Forelimb muscle (tissue), 1 donor: ENCODE results near the gene CTNNBL1. TPM values are rescaled to one million over a fixed set of nuclear protein-coding genes. Genes with fewer than 3 reads are reported as not detected.
"Not testable (repeated sequence)": the region's sequence is repeated elsewhere in the genome, so short reads cannot be mapped to it uniquely, and the experiment has no call there.

Experiments used
- DNase-seq: peaks from one replicate; pipeline ENCODE4 v3.0.0-alpha.2; 2013; ENCODE audit warnings: low read depth
- polyA plus RNA-seq: library from polyadenylated mRNA; unstranded; fragments of 120-200 nt; gene quantifications from one replicate; pipeline ENCODE4 v1.2.1, GENCODE V29; 2013; ENCODE audit not compliant: insufficient read length

The CTNNBL1 gene
- polyA plus RNA-seq, 1 donor = 26.3 TPM

DNA sequence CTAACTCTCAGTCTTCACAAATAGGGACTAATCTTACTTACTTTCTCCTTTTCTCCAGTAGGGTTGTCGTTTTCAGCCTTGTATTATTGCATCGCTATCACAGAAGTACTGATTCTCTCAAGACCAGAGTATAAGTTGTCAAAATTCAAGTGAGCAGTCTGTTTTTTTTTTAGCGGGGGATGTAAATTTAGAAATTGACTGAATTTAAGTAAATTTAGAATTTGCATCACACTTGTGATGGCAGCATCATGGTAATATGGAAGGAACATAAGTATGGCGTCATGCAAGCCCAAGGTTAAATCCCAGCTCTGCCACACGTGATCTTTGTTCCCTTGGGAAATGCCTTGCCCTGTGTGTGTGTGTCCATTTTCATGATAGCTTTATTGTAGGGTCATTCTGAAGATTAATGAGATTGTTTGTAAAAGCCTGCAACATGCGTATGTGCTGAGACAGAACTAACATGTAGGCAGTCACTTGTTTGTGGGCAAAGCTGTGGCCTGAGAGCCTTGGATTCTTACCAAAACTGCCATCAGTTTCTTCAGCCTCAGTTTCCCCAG, 156.3 kb downstream of the CTNNBL1 start:
- DNase-seq = no peak

DNA sequence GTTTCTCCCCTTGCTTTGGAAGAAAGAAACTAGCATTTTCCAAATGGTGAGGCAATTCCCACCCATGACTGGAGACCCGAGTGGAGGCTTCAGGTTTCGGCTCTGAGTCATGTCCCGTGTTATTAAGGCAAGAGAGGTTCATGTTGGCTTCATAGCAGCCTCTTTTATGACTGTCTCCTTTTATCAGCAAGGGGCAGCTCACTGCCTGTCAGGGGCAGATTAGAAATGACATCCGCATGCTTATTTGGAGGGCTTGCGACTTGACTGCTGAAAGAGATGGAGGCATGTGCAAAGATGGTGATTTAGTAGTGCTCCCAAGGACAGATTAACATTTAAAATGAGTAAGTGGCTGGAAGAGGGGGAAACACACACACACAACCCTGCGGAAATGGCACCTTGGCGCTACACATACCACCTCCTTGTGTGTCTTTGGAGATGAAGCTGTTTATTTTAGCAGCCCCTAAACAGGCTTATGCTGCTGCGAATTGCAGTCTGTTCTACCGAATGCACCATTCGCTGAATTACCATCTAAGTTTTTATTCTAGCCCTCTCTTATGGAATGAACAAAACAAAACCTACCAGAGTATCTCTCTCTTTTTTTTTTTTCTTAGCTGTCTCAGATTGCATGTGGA, 157.0 kb downstream of the CTNNBL1 start:
- DNase-seq = no peak

DNA sequence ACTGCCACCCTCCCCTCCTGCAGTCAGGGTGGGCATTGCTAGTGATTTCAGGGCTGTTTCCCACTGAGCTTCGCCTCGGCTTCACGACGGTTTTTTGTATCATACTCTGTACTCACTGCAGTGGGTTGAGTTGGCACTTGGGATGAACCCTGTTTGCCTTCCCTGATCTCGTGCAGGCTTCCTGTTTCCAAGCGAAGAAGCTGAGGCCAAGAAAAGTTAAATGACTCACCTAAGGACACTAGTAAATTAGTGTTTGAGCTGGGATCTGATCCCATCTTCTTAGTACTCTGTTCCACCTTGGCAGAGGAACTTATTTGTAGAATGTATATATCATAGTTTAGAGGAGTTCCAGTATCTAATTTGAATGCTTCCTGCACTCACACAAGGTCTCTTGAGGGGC, 158.8 kb downstream of the CTNNBL1 start:
- DNase-seq = no peak

DNA sequence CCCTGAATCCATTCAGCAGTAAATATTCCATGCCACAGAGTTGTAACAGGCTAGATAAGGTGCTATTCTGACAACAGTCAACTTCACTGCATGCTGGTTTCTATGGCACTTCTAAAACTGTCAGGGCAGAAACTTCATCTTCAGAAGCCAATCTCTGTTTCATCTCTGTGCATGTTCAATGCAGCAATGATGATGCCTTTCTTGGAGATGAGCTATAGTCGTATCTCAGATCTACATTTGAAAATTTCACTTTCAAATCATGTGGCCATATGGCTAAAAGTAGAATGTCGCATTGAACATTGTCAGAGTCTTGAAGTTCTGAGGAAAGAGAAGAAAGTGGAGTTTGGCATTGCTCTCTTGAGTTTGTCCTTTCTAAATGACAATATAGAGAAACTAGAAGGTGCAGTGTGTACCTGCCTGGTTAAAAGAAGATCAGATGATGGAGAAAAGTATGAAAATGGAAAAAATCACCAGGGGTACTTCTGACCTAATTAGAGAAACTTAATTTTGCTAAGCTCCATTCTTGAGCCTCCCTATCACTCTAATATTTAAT, 160.1 kb downstream of the CTNNBL1 start:
- DNase-seq = no peak

DNA sequence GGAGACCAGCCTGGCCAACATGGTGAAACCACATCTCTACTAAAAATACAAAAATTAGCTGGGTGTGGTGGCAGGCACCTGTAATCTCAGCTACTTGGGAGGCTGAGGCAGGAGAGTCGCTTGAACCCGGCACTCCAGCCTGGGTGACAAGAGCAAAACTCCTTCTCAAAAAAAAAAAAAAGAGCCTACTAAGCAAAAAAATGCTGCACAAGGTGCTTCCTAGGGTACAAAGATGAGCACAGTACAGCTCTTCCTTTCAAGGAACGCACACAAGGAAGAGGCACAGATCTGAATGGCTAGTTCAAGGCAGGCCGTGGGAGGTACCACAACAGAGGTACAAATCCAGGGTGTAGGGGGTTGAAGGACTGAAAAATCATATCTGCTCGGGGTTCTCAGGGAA, 162.2 kb downstream of the CTNNBL1 start:
- DNase-seq = not testable (repeated sequence)

DNA sequence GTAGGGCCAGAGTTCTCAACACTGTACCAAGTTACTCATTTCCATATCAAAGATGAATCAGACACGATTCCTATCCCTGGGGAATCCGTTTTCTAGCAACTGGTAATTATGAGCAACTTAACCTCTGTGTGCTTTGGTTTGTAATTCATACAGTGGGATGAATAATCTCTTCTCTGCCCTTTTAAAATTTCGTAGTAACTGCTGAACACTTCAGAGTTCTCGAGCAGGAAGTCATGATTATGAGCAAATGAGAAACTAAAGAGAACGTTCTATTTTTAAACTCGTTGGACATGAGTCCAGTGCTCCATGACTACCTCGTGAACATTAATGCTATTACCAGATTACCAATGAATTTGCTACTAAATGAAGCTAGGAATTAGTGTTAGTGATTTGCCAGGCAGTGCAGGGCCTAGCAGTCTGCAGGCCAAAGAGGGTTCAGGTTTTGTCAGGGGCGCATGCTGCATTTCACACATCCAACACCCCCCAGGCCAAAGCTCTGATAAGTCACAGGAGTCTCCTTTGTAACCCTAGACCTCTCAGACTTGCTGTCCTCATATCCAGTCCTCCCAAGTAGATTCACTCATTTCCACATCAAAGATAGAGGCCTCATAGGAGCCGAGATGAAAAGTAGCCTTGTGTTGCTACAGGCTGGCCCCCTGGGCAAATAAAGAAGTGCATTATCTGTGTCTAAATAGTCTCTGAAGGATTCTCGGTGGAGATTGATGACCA, 163.3 kb downstream of the CTNNBL1 start:
- no peak for DNase-seq

DNA sequence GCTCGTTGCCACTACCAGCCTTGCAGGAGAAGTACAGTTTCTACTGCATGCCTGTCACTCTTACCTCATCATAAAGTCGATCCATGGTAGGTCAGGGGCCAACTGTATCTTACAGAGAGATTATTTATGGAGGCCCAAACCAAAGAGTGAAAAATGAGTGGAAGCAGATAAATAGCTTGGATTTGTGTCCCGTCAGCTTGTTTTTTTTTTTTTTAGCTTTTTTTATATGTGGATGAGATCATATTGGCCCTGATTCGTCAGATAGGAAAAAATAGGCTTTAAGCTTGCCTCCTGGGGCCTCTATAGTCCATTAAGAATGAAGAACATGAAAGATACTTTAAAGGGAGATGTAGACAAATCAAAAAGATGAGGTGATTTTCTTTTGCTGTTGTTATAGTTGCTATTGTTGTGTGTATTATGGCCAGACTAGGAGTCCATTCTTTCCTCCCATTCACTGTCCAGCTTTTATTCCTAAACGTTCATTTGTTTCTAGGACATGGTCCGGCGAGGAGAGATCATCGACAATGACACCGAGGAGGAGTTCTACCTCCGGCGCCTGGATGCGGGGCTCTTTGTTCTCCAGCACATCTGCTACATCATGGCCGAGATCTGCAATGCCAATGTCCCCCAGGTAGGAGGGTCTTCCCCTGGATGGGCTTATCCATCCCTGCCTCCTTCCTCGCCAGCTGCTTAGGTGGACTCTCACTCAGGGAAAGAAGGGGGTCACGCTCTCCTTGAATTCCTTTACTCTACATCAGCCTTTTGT, 165.8 kb downstream of the CTNNBL1 start:
- no peak for DNase-seq

DNA sequence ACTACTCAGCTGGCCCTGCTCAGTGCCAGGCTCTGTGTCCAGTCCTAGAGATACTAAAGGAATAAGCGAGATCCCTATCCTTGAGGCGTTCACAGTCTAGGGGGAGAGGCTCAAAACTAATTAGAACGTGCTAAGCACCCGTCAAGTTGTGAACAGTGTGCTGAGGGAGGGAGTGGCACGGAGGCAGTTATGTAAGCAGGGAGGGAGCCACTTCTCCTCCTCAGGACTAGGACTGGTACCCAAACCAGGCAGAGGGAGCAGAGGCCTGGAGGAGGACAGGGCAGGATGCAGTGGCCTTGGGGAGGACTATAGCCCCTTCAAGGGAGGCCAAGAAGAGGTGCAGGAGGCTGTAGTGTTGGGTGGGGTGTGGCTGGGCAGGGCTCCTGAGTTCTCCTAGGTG, 169.5 kb downstream of the CTNNBL1 start:
- no peak for DNase-seq

DNA sequence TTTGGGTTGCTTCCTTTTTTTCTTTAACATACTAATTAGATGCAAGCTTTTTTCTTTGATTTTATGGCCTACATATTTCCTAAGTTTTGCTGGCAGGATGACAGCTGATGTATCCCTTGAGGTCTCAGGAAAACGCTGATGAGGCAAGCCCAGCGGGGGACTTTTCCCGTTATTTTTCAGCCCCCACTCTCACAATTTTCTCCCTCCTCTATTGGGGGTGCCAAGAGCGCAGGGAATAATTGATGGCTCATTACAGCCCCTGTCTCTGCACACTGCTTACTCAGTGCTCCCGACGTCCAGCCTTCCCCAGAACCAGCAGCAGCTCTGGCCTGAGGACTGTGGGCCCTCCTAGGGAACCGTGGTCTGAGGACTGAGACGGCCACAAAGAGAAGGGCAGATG, 170.5 kb downstream of the CTNNBL1 start:
- DNase-seq = no peak

DNA sequence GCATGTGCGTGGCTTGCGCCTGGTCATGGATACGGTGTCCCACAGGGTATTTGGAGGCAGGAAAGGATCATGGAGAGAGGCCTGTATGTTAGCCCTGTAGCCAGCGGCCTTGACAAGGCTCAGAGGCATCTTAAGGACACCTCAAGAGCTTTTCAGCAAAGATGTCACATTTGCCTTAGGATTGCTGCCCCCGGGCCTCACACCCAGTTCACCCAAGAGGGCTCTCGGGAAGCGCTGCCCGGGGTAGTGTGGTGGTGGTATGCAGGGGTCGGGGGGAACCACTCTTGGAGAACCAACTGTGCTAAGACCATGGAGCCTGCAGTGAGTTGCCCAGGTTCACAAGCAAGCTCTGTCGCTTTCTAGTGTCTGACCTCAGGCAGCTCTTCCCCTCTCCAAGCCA, 172.2 kb downstream of the CTNNBL1 start:
- no peak for DNase-seq

DNA sequence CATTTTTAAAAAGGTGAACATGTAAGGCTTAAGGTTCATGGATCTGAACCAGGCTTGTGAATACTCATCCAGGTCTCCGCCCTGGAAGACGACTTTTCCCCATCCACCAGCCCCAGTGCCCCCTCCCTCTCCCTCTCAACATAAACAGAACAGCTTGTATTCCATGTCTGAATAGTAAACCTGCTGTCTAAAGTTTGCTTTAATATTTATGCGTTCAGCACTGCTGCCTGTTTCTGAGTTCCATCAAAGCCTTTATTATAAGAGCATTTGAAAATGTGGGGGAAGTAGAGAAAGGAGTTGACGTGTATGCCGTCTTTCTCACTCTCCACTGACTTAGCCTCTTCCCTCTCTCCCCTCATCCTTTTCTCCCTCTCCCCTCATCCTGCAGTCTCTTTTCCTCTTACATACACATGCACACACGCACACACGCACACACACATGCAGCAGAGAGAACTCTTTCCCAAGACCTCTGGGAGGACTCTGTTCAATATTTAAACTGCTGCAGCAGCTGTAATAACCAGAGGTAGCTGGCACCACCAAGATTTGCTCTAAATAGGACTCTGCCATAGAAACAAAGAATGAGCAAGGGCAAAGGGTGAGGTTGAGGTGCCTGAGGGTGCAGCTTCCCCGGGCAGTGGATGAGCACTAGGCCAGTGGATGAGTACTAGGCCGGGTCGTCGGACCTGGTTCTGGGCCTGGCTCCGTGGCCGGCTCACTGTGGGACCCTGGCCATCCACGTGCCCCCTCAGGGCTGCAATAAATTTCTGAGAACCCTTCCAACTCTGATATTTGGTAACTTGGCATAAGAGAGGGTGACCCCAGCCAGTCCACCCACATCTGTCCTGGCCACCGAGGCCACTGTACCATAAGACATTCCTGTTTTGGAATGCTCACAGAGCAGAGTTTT, 173.7 kb downstream of the CTNNBL1 start:
- DNase-seq = no peak

DNA sequence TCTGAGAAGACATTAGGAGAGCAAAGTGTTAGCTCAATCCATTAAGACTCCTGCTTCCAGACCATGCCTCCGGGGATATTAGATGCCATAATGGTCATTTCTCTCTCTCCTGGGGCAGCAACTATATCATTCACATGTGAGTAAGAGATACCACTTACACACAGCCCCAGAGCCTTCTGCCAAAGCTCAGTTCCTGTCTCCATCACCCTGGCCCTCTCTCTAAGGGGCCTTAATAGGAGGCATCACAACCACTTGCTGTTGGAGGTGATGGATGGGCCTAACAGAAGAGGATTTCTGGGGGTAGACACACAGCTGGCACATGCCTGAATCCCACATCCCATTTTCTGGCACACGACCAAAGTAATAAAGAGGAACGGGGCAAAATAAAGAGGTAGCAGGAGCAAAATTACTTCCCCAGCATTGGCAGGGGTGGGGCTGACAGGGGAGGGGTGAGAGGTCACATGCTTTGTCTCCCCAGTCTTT, 175.1 kb downstream of the CTNNBL1 start:
- DNase-seq = no peak

DNA sequence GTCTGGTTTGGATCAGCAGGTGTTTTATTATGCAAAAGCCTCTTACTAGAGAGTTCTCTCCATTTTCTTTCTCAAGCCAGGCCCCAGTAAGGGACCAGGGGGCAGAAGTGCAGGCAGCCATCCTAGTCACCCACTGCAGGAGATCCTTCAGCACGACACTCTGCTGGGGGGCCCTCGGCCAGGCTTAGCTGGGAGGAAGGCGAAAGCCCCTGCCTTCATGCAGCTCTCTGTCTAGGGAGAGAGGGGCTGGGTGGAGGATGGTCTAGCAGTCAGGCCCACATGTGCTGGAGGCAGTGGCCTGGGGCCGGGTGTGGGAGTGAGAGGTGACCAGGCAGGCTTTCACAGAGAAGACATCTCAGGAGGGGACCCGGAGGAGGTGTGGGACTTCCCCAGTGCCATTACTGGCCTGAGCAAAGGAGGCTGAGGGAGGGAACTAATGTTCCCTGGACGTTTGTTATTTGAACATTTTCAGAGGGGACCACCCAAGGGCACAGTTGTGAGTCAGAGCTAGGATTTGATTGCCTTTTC, 175.6 kb downstream of the CTNNBL1 start:
- no peak for DNase-seq

DNA sequence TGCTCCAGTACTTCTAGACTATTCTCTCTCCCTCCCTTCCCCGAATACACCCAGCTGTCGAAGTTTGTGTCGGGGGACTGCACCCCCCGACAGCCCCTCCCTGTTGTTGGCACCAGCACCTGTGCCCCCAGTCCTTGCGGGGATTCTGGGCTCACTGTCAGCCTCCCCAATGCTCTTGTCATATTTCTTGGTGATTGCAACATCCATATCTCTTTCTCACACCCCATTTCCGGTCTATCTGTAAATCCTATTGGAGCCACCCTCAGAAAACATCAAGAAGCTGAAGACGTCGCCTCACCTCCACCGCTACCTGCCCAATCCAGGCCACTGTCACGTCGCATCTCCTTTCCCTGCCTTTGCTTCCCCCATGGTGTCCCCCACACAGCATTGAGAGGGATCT, 176.5 kb downstream of the CTNNBL1 start:
- DNase-seq = no peak

DNA sequence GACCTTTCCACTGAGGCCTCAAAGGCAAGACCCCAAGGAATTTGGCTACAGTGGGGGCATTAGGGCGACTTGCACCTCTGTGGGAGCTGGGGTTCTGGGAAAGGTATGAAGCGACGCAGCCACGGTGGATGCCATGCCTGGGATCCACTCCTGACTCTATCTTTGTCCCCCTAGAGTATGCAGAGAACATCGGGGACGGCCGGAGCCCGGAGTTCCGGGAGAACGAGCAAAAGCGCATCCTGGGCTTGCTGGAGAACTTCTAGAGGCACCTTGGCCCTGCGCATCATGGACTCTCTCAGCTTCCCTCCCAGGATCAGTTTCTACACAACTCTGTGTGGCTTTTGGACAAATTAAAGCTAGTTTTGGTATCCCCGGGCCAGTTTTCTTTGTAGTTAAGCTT, 177.9 kb downstream of the CTNNBL1 start:
- DNase-seq = no peak

DNA sequence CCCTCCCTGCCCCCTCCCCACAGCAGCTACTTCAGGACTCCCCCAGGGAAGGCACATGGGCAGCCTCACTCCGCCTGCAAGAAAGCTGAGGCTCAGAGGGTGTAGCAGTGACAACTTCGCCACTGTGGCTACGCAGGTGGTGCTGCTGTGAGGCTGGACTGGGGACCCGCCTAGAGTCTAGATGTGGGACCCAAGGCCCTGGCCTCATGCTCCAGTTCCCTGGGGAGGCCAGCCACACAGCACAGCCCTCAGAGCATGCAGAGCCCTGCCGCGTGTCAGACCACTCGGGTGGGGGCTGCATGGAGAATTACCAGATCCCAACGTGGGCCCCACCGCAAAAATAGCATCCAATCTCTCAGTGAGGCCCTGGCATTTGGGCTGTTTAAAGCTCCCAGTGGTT, 178.3 kb downstream of the CTNNBL1 start:
- no peak for DNase-seq

DNA sequence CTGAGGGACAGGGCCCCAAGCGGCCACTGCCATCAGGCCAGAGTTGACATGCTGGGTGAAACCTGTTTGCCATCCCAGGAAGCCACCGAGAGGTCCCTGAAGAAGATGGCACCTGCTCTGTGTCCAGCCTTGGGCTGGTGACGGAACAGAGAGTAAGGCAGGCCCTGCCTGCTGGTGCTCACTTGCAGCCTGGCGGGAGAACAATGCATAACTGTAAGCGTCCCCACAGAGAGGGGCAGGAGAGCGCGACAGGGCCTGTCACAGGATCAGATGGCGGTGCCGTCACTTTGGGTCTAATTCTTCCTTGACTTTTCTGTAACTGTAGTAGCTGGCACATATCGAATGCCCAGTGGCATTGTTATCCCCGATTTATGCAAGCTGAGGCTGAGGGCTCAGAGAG, 180.1 kb downstream of the CTNNBL1 start:
- no peak for DNase-seq

DNA sequence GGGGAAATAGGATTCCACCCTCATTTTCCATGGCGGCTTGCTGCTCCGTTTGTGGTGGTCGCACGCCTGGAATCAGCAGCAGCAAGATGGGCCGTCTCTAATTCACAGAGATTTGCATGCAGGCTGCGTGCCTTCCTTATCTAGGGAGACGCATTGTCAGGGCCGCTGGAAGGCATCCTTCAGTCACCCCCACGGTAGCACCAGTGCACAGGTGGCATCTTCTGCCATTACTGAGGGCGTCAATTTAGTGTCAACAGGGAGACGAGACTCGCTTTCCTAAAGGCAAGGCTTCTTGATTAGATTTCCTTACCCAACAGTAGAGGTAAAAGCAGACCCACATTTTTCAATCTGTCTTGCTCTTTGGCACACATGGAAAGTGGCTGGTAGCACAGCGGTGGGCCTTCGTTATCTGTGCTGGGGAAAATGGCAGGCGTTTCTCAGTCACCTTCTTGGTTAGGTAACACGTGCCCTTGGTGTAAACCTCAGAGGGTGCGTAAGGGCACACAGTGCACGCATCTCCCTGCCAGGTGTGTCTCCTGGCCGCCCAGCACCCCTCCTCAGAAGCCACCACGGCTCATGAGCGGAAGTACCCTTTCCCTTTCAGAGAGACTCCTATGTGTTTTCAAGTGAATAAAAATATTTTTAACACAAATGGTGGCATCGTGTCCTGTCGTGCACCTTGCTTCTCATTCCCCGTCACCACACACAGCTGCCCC, 181.8 kb downstream of the CTNNBL1 start:
- no peak for DNase-seq

DNA sequence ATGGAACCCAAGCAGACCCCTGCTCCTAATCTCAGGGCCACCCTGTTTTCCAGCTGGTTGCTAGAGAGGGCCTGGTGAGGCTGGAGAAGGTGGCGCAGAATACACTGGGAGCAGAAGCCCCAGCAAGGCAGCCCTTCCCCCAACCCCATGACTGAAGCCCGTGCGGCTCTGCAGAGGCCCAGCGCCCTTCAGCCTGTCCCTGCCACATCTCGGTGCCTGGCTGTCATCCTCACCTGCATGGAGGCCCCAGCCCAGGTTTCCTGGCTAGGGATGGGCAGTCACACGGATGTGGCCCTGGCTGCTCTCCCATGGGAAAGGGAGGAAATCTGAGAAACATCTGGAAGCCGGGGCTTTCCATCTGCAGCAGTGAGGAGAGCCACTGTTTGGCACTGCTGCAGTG, 183.0 kb downstream of the CTNNBL1 start:
- no peak for DNase-seq
